AG09309 (cell line): ENCODE data around the gene ZNF722.

Experiments used
- DNase-seq: peaks from one replicate; pipeline ENCODE4 v3.0.0-alpha.2; 2010; ENCODE audit warnings: low read depth
- H3K4me3 ChIP-seq: 2 replicates; pipeline ENCODE4 v1.5.1; 2011; ENCODE audit warnings: mild to moderate bottlenecking, low read depth, low read length, moderate library complexity; ENCODE audit not compliant: control insufficient read depth
- TF ChIP-seq, protein P1 (sequence below): IDR thresholded peaks from 2 replicates; pipeline ENCODE4 v1.5.1; 2011; ENCODE audit warnings: mild to moderate bottlenecking, low read depth, low read length, inconsistent platforms; ENCODE audit not compliant: insufficient read depth, control insufficient read depth; ENCODE audit errors: missing control alignments

Gene ZNF722

DNA sequence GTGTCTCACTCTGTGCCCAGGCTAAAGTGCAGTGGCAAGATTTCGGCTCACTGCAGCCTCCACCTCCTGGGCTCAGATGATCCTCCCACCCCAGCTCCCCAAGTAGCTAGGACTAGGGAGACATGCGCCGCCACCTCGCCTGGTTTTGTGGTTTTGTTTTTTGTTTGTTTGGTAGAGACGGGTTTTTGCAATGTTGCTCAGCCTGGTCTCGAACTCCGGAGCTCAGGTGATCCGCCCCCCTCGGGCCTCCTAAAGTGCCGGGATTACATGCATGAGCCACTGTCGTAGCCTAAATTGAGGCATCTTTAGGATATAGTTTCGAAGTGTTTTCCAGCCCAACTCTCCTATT is 47.4 kb downstream of the ZNF722 start:
- TF ChIP-seq, protein P1, sequence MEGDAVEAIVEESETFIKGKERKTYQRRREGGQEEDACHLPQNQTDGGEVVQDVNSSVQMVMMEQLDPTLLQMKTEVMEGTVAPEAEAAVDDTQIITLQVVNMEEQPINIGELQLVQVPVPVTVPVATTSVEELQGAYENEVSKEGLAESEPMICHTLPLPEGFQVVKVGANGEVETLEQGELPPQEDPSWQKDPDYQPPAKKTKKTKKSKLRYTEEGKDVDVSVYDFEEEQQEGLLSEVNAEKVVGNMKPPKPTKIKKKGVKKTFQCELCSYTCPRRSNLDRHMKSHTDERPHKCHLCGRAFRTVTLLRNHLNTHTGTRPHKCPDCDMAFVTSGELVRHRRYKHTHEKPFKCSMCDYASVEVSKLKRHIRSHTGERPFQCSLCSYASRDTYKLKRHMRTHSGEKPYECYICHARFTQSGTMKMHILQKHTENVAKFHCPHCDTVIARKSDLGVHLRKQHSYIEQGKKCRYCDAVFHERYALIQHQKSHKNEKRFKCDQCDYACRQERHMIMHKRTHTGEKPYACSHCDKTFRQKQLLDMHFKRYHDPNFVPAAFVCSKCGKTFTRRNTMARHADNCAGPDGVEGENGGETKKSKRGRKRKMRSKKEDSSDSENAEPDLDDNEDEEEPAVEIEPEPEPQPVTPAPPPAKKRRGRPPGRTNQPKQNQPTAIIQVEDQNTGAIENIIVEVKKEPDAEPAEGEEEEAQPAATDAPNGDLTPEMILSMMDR, result no peak
- DNase-seq, result no peak
- H3K4me3 ChIP-seq, result no peak overlapping the region
